GM04504 (cell line): ENCODE measurements around the gene LTBP1.

Source experiments
- DNase-seq: peaks from one replicate; pipeline ENCODE4 v3.0.0-alpha.2; 2012; ENCODE audit warnings: low read depth

LTBP1 gene

DNA sequence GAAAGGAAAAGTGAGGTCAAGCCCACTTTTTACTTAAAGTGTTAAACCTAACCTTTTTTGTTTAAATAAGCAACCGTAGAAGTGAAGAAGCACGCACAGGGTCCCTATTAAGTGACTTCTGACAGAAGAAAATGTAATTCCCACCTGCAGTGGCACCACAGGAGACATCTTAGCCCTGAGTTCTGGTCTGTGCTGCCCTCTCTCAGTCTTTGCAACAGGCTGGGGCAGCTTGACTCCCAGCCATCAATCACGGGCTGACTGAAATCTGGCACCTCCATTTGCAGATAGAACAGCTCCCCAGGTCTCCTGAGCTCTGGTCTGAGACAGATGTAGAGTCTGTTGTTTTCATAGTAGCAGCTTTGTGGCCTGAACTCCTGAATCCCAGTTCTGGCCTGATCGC, 170.0 kb downstream of the LTBP1 start:
- no peak for DNase-seq

DNA sequence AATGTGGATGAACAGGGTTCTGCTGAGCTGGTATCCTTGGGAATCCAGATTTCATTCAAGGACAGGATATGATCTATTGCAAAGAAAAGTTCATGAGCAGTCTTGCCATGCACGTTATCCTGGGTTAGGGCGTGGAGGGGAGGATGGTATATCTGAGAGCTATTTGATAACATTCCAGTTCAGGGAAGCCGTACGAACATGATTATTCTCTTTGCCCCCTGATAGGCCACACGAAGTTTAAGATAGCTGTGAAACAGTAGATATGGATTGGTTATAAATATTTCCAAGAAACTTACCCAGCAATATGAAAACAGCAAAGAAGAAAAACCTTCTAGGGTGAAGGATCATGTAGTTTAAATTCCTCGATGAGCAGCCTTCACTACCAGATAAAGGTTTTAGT, 171.9 kb downstream of the LTBP1 start:
- no peak for DNase-seq

DNA sequence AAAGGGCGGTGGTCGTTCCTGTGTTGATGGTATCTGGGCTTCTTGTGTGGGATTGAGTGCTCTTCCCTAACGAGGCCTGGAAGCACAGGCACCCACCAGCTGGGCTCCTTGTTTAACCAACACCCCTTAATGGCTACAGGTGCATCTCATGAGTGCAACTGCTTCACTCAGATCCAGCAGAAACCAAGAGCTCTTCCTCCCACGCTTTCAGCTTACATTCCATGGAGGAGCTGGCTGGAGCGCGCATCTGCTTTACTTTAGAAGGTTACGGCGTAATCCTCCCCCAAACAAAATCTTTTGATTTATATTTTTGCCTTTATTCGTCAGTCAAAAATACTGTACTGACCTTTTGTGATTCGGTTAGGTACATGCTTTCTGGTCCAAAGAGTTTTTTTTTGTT, 174.7 kb downstream of the LTBP1 start:
- DNase-seq: no peak

DNA sequence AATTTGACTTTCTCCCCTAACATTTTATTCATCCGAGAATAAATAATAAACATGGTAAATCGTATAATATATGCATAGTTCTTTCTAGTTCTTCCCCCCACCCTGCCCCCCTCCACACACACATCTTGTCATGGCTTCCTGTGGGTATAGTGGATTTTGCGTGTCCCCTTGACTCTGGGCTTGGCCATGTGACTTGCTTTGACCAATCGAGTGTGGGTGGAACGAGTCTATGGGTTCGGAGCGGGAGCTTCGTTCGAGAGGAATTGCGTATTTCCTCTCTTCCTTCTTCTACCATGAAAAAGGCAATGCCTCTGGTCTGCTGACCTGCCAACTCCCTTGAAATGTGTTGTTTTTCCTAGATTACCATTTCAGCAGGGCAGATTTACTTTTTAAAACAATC, 175.2 kb downstream of the LTBP1 start:
- no peak for DNase-seq

DNA sequence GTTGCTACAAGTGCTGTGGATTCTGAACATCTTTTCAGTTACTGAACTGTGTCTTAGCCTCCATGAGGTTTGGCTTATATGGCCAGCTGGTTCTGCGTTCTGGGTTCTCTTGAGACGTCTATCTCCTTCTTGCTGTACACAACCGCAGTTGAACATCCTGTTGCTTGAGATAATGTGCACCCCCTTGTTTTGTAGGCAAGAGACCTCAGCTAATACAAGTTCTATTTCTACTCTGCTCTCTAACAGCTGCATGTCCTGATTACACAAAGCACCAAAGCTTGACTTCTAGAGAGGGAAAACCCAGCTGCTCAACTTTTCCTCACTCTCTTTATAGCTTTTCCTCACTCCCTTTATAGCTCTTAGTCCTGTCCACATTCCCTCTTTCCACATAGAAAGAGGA, 176.0 kb downstream of the LTBP1 start:
- no peak for DNase-seq

DNA sequence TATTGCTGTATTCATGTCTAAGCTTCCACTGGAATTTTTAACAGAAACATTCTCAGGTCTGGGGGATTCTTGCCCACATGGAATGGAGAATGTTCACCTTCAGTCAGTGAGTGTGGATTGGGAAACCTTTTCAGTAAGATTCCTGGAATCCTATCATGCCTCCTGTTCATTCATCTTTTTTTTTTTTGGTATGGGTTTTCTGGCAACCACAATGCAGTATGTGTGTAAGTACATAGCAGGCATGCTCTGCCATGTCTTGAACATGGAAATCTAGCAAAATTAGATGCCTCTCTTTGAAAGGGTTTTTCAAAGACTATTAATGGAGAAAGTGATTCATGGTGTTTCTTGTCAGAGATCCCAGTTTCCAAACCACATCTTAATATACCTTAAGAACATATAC, 176.5 kb downstream of the LTBP1 start:
- DNase-seq: no peak

DNA sequence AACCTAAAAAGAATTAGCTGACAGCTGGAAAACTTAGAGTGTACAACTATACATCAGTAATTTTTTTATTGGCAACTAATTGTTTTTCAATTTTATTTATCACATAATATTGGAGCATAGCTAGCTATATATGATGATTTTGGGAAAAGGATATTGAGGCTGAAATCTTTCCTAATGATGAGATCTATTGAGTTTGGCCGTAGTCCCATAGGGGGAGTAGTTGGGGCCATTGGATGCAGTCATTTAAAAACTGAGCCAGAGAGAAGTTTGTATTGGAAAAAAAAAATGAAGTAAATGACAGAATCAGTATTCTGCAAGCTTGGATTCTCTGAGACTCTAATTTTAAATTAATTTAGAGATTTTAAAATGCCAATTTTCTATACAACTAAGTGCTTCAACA, 179.8 kb downstream of the LTBP1 start:
- no peak for DNase-seq

DNA sequence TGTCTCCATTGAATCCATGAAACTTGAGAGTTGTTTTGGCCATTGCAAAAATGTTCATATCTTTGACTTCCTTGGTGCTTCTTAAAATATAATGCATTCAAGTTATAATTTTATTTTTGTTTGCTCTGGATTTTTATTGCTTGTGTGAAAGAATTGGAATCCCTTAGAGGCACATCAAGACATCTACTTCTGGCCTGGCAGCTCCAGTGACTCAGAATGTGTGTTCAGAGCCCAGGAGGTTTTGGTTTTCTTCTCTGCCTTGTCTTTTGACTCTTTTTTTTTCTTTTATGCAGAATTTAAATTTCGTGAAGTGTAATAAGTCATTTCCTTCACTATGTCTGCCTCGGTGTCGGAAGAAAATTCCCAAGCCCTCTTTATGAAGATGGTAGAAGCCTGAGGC, 180.2 kb downstream of the LTBP1 start:
- peak; percentile 44 for DNase-seq

DNA sequence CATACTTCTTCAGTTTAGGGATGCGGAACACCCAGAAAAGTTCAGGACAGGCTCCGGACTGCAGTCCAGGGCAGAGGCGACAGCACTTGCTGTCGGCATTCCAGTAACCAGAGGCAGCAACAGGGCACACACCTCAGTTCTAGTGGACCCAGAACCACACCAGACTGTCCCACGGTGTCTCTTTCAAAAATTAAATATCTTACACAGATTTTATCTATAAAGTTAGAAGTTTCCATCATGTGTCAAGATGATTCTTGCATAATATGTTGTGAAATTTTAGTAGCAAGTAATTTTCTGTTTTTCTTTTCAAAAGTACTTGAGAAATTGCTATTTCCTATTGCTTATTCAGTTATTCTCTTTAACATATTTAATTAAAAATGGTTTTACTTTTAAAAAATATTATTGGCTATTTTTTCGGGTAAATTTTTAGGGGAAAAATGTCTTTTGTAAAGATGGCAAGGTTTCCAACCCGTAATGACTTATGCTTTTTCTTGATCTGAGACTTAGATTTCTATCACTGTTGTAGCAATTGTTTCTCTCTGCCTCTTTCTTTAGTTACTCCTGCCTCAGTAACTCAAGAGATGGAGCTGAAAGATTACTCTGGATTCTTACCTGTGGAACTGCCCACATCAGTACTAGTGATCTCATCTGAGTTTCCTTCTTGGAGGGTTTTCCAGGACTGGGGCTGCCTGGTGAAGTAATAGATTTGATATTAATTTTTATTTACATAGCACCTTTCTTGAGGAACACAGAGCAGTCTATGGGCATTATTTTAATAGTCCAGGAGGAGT, 182.7 kb downstream of the LTBP1 start:
- DNase-seq: no peak

DNA sequence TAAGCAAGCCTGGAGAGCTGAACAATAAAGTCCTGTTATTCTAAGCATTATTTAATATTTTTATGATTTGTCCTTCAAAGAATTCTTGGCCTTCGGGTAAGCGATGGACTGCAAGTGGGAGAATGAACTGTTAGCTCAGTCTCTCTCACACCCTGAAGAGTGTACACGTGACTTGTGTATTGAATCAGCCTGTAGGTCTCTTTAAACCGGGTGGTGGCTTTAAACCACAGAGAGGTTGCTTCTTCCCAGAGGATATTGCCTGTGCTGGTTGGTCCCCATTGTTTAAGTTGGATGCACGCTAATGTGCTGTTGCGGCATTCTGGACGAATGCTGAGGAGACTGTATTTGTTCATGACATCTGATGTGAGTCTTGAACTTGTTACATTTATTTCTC, 183.3 kb downstream of the LTBP1 start:
- DNase-seq: no peak

DNA sequence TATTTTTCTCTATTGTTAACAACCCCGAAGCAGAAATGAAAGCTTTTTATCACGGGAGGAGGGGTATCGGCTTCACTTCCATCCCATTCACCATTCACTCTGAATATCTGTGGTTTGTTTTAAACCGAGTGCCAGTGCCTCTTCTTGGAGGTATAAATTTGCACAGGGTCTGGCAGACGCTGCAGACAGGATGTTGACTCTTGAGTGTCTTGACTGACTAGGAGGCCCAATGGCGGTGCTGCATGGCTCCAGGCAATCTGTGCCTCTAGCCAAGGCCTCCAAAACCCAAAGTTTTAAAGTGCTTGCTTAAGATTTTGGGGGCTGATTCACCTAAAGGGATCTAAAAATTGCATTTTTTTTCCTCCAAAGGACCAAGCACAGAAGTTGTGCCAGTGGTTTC, 183.8 kb downstream of the LTBP1 start:
- DNase-seq: no peak

DNA sequence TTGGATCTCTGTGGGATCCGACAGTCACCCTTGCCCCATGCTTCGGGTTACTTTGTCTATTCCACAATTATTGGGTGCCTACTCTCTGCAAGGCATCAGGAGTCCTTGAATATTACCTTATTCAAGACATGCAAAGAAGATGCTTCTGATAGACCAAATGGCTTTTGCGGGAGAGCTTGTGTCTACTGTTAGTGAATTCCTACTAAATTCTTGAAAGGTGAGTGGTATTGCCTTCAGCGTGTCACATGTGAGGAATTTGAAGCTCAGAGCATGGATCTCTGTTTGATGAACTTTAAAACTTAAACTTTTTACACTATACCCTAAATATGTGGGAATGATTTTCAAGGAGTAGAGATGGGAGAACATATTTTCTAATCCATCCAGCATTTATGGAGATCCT, 184.4 kb downstream of the LTBP1 start:
- DNase-seq: no peak

DNA sequence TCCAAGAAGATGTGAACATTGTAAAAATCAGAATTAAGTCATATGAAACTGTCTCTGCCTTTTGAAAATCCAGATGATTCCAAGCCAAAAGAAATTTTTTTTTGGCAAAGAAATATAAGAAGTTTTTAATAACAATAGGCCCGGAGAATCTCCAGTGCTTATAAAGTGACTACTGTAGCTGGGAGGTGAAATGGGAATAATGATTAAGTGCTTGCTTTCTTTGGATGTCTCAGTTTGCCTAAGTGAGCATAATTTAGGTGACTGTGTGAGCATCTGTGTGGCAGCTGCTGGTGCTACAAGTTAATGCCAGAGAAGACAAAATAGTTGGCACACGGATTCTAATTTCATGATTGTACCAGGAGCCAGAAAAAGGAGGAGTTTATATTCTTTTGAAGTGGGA, 185.0 kb downstream of the LTBP1 start:
- no peak for DNase-seq

DNA sequence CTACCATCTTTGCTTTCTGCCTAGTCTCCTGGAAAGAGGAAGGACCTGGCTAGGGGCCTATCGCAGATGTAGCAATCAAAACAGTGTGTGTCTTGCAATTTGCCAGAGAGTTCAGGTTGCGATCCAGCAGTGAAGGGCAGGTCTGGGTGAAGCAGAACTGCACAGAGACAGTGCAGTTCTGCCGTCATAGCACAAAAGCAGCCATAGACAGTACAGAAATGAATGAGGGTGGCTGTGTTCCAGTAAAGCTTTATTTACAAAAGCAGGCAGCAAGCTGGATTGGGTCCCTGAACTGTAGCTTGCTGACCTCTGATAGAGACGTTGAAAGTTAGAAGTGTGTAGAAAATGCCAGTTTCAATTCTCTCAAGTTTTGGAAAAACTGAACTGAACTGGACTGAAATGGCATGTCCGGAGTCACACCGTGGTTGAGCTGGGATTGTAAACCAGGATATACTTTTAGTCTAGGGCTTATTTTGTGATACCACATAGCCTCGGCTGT, 186.8 kb downstream of the LTBP1 start:
- no peak for DNase-seq

DNA sequence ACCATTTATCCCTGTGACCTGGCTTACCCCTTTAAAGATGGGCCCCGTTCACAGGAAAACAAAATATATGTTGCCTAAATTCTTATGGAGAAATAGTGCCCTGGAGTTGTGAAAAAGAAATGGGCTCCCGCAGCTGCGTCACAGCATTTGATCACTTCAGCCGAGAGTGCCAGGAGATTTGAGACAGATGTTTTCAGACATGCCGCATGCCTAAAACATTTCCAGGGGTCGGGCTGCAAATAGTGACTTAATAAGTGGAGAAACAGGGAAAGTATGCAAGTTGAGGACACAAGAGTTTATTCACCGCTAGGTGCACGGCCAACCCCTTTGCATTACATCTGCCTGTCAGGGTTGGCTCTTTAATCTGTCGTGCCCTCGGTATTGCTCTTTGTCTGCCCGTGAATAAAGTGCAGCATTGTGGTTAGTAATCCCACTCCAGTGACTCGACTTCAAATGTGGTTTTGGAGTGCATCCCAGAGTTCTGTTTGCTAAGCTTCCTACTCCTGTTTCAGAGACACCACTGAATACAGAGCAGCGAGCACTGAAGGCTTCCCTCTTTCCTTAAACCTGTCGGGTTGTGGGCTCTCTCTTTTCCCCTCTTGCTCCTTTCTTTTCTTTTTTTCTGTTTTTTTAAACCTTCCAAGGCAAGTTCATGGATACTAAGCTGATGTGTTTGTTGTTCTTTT, 187.5 kb downstream of the LTBP1 start:
- peak; percentile 93 for DNase-seq

DNA sequence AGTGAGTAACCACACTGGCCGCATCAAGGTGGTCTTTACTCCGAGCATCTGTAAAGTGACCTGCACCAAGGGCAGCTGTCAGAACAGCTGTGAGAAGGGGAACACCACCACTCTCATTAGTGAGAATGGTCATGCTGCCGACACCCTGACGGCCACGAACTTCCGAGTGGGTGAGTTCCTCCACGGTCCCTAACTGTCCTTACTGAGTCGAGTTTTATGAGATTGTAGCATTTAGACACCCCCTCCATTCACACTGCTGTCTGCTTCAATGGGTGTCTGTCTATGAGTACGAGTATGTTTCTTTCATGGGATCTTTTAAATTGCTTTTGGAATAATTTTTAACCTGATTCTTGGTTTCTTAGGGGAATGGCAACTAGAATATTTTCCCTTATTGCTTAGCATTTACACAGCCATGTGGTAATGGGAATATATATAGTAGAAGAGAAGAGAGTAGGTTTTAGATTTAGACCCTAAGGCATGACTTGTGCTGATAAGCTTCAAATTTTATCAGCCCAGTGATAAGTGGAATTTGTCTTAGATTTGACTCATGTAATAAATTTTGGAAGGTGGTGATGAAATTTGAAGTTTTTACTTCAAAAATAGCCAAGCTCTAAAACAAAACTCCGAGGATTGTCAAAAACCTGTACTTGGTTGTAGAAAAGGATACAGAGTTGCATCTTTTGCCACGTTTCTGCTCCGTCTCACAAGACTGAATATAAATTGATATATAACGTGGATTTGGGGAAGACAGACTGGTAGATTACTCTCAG, 188.2 kb downstream of the LTBP1 start:
- no peak for DNase-seq

DNA sequence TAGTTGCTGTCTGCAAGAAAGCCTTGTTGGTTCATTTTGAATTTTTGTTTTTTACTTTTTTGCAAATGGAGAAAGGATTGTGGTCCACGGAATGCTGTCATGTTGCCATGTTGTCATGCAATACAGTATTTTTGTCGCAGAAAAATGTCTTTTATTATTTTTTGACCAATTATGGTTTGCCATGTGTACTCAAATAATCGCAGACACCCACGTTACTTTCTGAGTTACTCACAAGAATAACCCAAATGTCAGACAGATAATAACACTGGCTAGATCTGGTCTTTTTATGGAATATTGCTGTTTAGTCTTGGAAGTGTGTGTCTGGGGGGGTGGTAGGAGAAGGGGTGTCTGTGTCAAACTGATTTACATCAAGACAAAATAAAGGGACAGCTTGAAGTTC, 188.9 kb downstream of the LTBP1 start:
- no peak for DNase-seq

DNA sequence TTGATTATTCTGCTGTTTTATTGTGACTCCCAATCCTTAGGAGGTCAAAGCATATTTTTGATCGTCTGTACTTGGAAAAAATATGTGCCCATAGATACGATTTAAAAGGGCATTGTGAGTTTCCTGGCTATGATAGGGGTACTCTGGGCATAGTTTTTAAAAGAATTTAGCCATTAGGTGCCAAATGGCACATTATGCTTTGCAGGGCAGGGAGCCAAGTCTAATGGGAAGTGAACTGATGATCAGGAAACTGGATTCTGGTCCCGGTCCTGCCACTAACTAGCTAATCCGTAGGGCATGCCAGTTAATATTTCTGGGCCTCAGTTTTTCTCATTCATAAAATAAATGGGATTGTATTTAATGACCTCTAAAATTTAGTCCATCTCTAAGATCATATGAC, 189.3 kb downstream of the LTBP1 start:
- DNase-seq: no peak

DNA sequence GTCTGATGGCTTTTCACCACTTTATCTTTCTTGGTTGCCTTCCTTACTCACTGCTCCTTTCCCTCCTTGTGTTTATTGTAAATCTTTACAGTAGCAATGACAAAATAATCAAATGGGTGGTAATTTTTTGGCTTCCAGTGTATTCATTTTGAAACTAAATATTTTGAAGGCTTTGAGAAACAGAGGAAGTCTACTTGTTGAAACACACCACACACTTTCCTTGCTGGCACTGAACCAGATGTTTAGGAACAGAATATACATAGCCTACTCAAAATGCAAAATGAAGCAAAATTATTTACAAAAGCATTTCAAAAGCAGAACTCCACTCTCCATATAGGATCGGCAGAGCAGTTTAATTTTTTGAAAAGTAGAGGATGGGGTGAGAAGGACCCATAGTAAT, 189.8 kb downstream of the LTBP1 start:
- DNase-seq: no peak

DNA sequence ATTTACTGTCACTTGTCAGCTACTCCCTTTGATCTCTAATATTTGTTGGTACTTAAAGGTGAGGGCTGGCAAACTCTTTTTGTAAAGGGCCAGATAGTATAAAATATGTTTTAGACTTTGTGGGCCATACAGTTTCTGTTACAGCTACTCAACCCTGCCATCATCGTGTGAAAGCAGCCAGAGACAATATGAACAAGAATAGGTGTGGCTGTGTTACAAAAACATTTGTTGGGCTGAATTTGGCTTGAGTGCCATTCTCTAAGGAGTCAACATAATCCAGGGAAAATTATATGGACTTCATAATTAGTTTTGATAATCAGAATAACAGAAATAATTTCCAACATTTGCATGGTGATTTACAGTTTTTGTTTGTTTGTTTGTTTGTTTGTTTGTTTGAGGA, 190.6 kb downstream of the LTBP1 start:
- no peak for DNase-seq

DNA sequence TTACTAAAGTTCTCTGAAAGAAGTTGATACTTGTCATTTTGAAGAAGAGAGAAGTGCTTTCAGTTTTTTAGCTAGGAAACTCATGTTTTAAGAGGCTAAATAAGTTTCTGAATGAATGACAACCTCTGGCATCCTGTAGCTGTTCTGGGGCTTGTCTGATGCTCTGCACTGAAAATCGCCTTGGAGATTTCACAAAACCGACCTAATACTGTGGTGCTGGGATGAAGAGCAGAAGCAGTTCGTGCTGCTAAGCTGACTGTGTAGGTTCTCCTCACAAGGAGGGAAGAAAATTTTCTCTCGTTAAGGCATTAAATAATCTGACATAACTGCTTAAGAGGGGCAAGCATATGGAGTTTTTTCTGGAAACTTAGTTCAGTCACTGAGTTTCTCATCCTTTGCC, 193.2 kb downstream of the LTBP1 start:
- no peak for DNase-seq

DNA sequence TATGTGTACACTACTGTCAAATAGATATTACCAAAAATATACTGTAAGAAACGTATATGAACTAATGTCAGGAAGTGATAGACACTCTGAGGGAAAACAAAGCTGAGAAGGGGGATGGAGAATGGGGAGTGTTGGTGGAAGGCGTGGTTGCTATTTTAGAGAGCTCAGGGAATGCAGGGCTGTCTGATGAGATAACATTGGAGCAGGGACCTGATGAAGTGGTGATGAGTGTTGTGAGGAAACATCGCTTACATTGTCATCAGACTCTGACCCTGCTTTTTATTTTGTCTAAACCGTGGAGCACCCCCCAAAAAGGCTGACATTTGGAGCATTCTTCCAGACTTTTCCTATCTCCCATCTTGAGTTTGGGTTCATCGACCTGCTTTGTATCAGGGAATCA, 194.7 kb downstream of the LTBP1 start:
- DNase-seq: no peak

DNA sequence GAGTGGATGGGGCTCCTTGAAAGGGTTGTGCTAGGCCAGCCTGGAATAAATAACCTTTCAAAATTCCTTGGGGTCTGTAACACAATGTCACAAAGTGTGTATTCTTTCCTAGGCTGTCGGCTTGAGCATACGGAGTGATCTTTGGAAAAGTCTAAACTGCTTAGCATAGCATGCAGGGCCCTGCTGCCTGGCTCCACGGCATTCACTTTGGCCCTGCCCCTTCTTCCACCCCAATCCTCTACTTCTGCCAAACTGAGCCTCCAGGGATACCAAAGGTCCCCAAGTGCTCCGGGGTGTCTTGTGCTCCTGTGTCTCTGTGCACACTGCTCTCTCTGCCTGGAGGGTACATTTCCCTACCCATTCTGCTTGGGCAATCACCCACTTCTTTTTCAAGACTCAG, 196.1 kb downstream of the LTBP1 start:
- no peak for DNase-seq
